Neuron (in vitro differentiated cells): Measurements from ENCODE around the gene VN1R4.
"Not testable (repeated sequence)": the region's sequence is repeated elsewhere in the genome, so short reads cannot be mapped to it uniquely, and the experiment has no call there.

ENCODE experiments used
- H2AFZ ChIP-seq: one replicate; pipeline ENCODE4 v1.6.1; 2013; ENCODE audit warnings: low read depth, mild to moderate bottlenecking, inconsistent platforms, low read length, moderate library complexity
- H3K27me3 ChIP-seq: one replicate; pipeline ENCODE4 v1.6.1; 2013; ENCODE audit warnings: low read length; ENCODE audit not compliant: insufficient read depth
- H3K36me3 ChIP-seq: one replicate; pipeline ENCODE4 v1.6.1; 2013; ENCODE audit warnings: low read length; ENCODE audit not compliant: insufficient read depth
- H3K4me1 ChIP-seq: one replicate; pipeline ENCODE4 v1.6.1; 2013; ENCODE audit warnings: low read length; ENCODE audit not compliant: insufficient read depth
- H3K4me3 ChIP-seq: 2 replicates; pipeline ENCODE4 v1.5.1; 2013; ENCODE audit warnings: mild to moderate bottlenecking, low read length, moderate library complexity
- H3K9me3 ChIP-seq: one replicate; pipeline ENCODE4 v1.6.1; 2013; ENCODE audit warnings: low read length

Gene VN1R4

DNA sequence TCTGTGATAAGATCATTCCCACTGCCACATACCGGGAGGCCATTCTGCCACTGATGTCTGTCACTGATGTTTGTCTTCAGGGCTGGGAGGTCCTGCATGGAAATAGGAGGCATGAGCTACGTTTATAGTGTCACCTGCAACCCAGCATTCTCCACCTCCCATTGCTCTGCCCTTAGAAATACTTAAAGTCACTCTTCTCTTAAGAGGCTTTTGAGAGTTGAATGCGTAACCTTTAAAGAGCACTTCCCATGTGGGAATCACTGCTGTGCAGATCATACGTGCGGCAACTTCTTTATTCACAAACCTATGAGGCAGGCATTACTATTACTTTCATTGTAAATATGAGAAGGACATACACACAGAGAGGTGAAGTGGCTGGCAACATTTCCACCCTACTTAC is at the start of gene VN1R4:
Gene VN1R4, minus strand, starts transcription at position 101 of the 400 bp plus-strand sequence. Its CDS starts 58 bp downstream, at position 43.
- H3K4me1 ChIP-seq, H3K36me3 ChIP-seq, H2AFZ ChIP-seq, H3K27me3 ChIP-seq, H3K9me3 ChIP-seq, H3K4me3 ChIP-seq: not testable (repeated sequence)

DNA sequence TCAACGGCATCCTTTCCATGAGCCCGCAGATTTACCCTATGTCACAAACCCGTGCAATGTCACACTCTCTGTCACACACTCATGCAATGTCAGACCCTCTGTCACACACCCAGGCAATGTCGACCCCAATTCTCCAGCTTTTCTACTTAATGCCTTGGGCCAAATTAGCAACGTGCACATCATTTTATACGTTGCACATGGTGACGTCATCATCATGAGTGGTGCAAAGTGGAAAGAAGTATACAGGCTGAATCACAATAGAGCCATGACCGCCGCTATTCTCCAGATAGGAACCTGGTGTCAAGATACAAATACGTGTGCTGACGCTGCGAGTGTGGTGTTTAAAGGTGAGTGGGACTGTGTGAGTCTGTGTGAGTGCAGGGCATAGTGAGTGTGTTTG is 44.4 kb upstream of the VN1R4 start:
- no peaks in the 10 kb centered on the region for H3K4me1 ChIP-seq
- H3K9me3 ChIP-seq = peaks cover 5% of the 10 kb centered on the region
- H2AFZ ChIP-seq = no peak overlapping the region
- no peaks in the 10 kb centered on the region for H3K36me3 ChIP-seq
- no peak overlapping the region for H3K4me3 ChIP-seq
- peaks cover 3% of the 10 kb centered on the region for H3K27me3 ChIP-seq

- Histone ChIP-seq H2AFZ (no peak overlapping the region), H3K27me3 (peaks cover 5% of the 10 kb centered on the region)
Measured at GRCh38 chr19:53311044-53311443, 43.5 kb upstream of the VN1R4 start.

GRCh38 chr19:53308339-53308811 is 40.9 kb upstream of the VN1R4 start:
- Histone ChIP-seq H3K9me3 (peaks cover 7% of the 10 kb centered on the region), H3K27me3 (peaks cover 5% of the 10 kb centered on the region), H3K36me3 (no peaks in the 10 kb centered on the region), H3K4me1 (no peaks in the 10 kb centered on the region), H2AFZ (no peak overlapping the region), H3K4me3 (no peak overlapping the region)

More at GRCh38 chr19:53311044-53311443, 43.5 kb upstream of the VN1R4 start:
- Histone ChIP-seq H3K36me3 (no peaks in the 10 kb centered on the region), H3K9me3 (peaks cover 6% of the 10 kb centered on the region), H3K4me1 (no peaks in the 10 kb centered on the region), H3K4me3 (no peak overlapping the region)

DNA sequence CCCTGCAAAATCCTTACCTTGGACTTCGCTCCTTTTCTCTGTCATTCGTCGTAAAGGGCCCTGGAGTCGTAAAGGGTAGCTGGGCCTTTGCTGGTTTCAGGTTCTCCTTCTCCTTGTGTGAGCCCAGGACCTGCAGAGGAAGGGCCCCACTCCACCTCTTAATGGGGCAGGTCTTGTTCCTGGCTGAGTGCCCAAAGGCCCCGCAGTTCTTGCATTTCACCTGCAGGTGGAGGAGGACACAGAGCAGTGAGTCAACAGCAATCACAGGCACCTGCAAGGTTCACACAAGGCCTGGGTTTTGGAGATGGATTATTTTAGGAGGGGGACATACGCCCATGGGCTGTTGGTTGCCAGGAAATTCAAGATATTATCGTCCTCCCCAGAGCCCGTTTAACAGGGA is 33.8 kb upstream of the VN1R4 start:
- not testable (repeated sequence) for H2AFZ ChIP-seq, H3K4me1 ChIP-seq, H3K4me3 ChIP-seq, H3K27me3 ChIP-seq, H3K36me3 ChIP-seq, H3K9me3 ChIP-seq

DNA sequence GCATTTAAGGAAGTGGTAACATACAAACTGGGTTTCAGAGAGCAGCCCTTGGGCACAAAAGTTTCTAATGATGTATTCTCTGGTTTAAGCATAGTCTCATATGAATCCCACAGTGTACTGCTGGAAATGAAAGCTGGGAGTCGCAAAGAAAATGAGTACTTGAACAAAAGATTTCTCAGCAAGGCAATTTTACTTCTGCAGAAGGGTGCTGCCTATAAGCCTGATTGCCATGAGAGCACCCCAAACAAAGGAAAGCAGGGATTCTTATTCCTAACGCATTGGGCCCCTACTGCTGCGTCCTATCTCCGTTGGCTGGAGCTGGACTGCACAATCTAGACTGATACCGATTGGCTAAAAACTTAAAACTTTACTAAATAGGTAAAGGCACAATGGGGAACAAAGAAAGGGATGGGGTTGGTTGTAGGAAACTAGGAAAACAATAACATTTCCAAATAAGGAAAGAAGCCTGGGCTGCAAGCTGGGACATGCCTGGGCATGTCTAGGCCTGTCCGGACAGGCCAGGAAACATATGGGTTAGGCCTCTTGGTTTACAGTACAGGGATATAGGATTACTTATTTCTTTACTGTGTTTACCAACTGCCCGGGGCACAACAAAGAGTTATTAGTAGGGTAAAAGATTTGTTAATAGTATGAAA is 27.4 kb upstream of the VN1R4 start:
- no peak overlapping the region for H2AFZ ChIP-seq
- peaks cover 12% of the 10 kb centered on the region for H3K9me3 ChIP-seq
- H3K4me1 ChIP-seq = no peaks in the 10 kb centered on the region
- H3K36me3 ChIP-seq = no peaks in the 10 kb centered on the region
- H3K4me3 ChIP-seq = no peak overlapping the region
- no peaks in the 10 kb centered on the region for H3K27me3 ChIP-seq

GRCh38 chr19:53290758-53291549 is 23.4 kb upstream of the VN1R4 start:
- Histone ChIP-seq H3K4me1 (no peaks in the 10 kb centered on the region), H3K36me3 (no peaks in the 10 kb centered on the region), H3K27me3 (no peaks in the 10 kb centered on the region), H3K9me3 (peaks cover 12% of the 10 kb centered on the region), H3K4me3 (no peak overlapping the region), H2AFZ (no peak overlapping the region)

- Histone ChIP-seq H3K9me3 (no peaks in the 10 kb centered on the region), H2AFZ (no peak overlapping the region), H3K27me3 (no peaks in the 10 kb centered on the region), H3K36me3 (no peaks in the 10 kb centered on the region), H3K4me3 (no peak overlapping the region), H3K4me1 (no peaks in the 10 kb centered on the region)
Measured at GRCh38 chr19:53285087-53285486, 17.6 kb upstream of the VN1R4 start.

DNA sequence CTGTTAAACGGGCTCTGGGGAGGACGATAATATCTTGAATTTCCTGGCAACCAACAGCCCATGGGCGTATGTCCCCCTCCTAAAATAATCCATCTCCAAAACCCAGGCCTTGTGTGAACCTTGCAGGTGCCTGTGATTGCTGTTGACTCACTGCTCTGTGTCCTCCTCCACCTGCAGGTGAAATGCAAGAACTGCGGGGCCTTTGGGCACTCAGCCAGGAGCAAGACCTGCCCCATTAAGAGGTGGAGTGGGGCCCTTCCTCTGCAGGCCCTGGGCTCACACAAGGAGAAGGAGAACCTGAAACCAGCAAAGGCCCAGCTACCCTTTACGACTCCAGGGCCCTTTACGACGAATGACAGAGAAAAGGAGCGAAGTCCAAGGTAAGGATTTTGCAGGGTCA is 14.4 kb upstream of the VN1R4 start:
- H3K36me3 ChIP-seq, H3K4me1 ChIP-seq, H3K9me3 ChIP-seq, H3K4me3 ChIP-seq, H3K27me3 ChIP-seq, H2AFZ ChIP-seq: not testable (repeated sequence)

- no peaks in the 10 kb centered on the region for H3K36me3 ChIP-seq
- H3K9me3 ChIP-seq = peaks cover 6% of the 10 kb centered on the region
- no peak overlapping the region for H3K4me3 ChIP-seq
- no peak overlapping the region for H2AFZ ChIP-seq
- no peaks in the 10 kb centered on the region for H3K4me1 ChIP-seq
- H3K27me3 ChIP-seq = no peaks in the 10 kb centered on the region
Measured at GRCh38 chr19:53275480-53275879, 8.0 kb upstream of the VN1R4 start.

GRCh38 chr19:53272044-53272443 is 4.5 kb upstream of the VN1R4 start:
- Histone ChIP-seq H3K4me1 (no peaks in the 10 kb centered on the region), H3K27me3 (no peaks in the 10 kb centered on the region), H2AFZ (no peak overlapping the region), H3K36me3 (no peaks in the 10 kb centered on the region), H3K4me3 (no peak overlapping the region), H3K9me3 (peaks cover 6% of the 10 kb centered on the region)

DNA sequence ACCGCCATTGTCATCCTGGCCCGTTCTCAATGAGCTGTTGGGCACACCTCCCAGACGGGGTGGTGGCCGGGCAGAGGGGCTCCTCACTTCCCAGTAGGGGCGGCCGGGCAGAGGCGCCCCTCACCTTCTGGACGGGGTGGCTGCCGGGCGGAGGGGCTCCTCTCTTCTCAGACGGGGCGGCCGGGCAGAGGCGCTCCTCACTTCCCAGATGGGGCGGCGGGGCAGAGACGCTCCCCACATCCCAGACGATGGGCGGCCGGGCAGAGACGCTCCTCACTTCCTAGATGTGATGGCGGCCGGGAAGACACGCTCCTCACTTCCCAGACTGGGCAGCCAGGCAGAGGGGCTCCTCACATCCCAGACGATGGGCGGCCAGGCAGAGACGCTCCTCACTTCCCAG is 2.3 kb upstream of the VN1R4 start:
- H2AFZ ChIP-seq, H3K27me3 ChIP-seq, H3K4me1 ChIP-seq, H3K4me3 ChIP-seq, H3K9me3 ChIP-seq, H3K36me3 ChIP-seq: not testable (repeated sequence)

DNA sequence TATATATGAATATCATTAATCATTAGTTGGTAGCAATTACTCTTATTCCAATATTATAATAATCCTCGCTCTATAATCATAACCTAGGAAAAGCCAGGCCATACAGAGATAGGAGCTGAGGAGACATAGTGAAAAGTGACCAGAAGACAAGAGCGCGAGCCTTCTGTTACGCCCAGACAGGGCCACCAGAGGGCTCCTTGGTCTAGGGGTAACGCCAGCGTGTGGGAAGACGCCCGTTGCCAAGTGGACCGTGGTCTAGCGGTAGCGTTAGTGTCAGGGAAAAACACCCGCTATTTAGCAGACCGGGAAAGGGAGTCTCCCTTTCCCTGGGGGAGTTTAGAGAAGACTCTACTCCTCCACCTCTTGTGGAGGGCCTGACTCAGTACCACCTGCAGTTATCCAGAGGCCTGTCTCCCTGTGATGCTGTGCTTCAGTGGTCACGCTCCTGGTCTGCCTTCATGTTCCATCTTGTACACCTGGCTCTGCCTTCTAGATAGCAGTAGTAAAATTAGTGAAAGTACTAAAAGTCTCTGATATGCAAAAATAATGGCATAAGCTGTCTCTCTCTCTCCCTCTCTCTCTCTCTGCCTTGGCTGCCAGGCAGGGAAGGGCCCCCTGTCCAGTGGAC is 9.7 kb downstream of the VN1R4 start, which contains the start of gene VN1R2:
Gene VN1R2, plus strand, starts transcription at position 578 of the 628 bp plus-strand sequence. CDS start 84 bp downstream, outside the sequence.
- not testable (repeated sequence) for H3K36me3 ChIP-seq, H3K9me3 ChIP-seq, H3K4me3 ChIP-seq, H3K4me1 ChIP-seq, H3K27me3 ChIP-seq, H2AFZ ChIP-seq
